A549 (cell line): ENCODE results near the gene CAPN2. TPM values are rescaled to one million over a fixed set of nuclear protein-coding genes. Genes with fewer than 3 reads are reported as not detected.

Experiments used
- ATAC-seq, 2 experiments: fragments of 200-7000 bp in 1 of 2; fragments of >200 bp in 1 of 2; cut with Nextera tagmentation in 1 of 2; cut with Tn5 transposase in 1 of 2; 3 replicates each; pipeline versions ENCODE4 v1.8.0 to v1.9.1; 2018 to 2020; ENCODE audit warnings: mild to moderate bottlenecking in 1 of 2, moderate library complexity in 1 of 2
- CTCF ChIA-PET: fragments of 300-600 bp; sonication (Branson Sonifier 250); formaldehyde crosslinking; extraction: SDS; loops from one replicate; lab custom pipeline; 2021; ENCODE audit warnings: antibody characterized with exemption, inconsistent platforms; lab: Yijun Ruan, JAX
- POLR2A ChIA-PET: fragments of 350-600 bp; formaldehyde crosslinking; extraction: SDS; loops from one replicate; lab custom pipeline; 2021; ENCODE audit warnings: antibody characterized with exemption, inconsistent platforms; lab: Yijun Ruan, JAX
- DNase-seq, 2 experiments: peaks; one replicate each; pipeline versions ENCODE4 v3.0.0 to v3.0.0-alpha.2; 2011 to 2016; ENCODE audit warnings: low read depth in 1 of 2, low spot score in 1 of 2
- FAIRE-seq: peaks from 2 replicates; lab custom pipeline; 2011; peaks lifted over from hg19 to GRCh38; lab: Jason Lieb, UNC
- H3K27ac ChIP-seq, 2 experiments: fragments of >200 bp; sonication (Bioruptor Twin); formaldehyde crosslinking; 3 replicates each; pipeline ENCODE4 v1.5.1; 2016 to 2017
- H3K4me1 ChIP-seq: fragments of >200 bp; sonication (Bioruptor Twin); formaldehyde crosslinking; 3 replicates; pipeline ENCODE4 v1.6.1; 2016
- H3K4me2 ChIP-seq: fragments of >200 bp; sonication (Bioruptor Twin); formaldehyde crosslinking; 3 replicates; pipeline ENCODE4 v1.6.1; 2016
- H3K4me3 ChIP-seq: fragments of >200 bp; sonication (Bioruptor Twin); formaldehyde crosslinking; 3 replicates; pipeline ENCODE4 v1.5.1; 2016
- H3K9me3 ChIP-seq: fragments of >200 bp; sonication (Bioruptor Twin); formaldehyde crosslinking; 3 replicates; pipeline ENCODE4 v1.6.1; 2016
- BCL3 ChIP-seq: fragments of >200 bp; sonication (Bioruptor Twin); formaldehyde crosslinking; IDR thresholded peaks from 3 replicates; pipeline ENCODE4 v1.6.1; 2016
- CEBPB ChIP-seq, 2 experiments: fragments of >200 bp in 1 of 2; sonication (Bioruptor Twin) in 1 of 2; formaldehyde crosslinking in 1 of 2; IDR thresholded peaks; 2 replicates each; pipeline ENCODE4 v1.6.1; 2012 to 2016
- EHF ChIP-seq: fragments of 250-450 bp; sonication (Bioruptor Pico); IDR thresholded peaks from 2 replicates; pipeline ENCODE4 v1.5.0; 2020; ENCODE audit warnings: mild to moderate bottlenecking
- EHMT2 ChIP-seq: fragments of 200-600 bp; sonication (generic); IDR thresholded peaks from 2 replicates; pipeline ENCODE4 v1.6.1; 2016; ENCODE audit warnings: antibody characterized with exemption, low read depth, mild to moderate bottlenecking, moderate library complexity
- FOSB ChIP-seq: fragments of 250-450 bp; sonication (Bioruptor Pico); IDR thresholded peaks from 2 replicates; pipeline ENCODE4 v1.5.0; 2020; ENCODE audit warnings: mild to moderate bottlenecking, moderate library complexity
- FOSL2 ChIP-seq, 2 experiments: fragments of 450-650 bp in 1 of 2; fragments of >200 bp in 1 of 2; sonication (Bioruptor Twin) in 1 of 2; formaldehyde crosslinking; IDR thresholded peaks; 2 replicates each; pipeline versions ENCODE4 v1.5.0 to v1.6.1; 2016 to 2020; ENCODE audit warnings: mild to moderate bottlenecking in 1 of 2, moderate library complexity in 1 of 2
- FOXS1 ChIP-seq: fragments of 250-450 bp; sonication (Bioruptor Pico); IDR thresholded peaks from 2 replicates; pipeline ENCODE4 v1.5.0; 2020; ENCODE audit warnings: mild to moderate bottlenecking, moderate library complexity
- GATA3 ChIP-seq: IDR thresholded peaks from 2 replicates; pipeline ENCODE4 v1.6.1; 2012; ENCODE audit warnings: borderline replicate concordance
- HDAC2 ChIP-seq: fragments of 200-600 bp; sonication (generic); IDR thresholded peaks from 2 replicates; pipeline ENCODE4 v1.6.1; 2016
- JUN ChIP-seq, 2 experiments: fragments of >200 bp; sonication (Bioruptor Twin); formaldehyde crosslinking; IDR thresholded peaks; 2 replicates in 1 of 2; 3 replicates in 1 of 2; pipeline ENCODE4 v1.6.1; 2016 to 2017
- JUNB ChIP-seq: fragments of >200 bp; sonication (Bioruptor Twin); formaldehyde crosslinking; IDR thresholded peaks from 2 replicates; pipeline ENCODE4 v1.6.1; 2016
- MAFK ChIP-seq: fragments of 450-650 bp; IDR thresholded peaks from 2 replicates; pipeline ENCODE4 v1.6.1; 2014; ENCODE audit not compliant: partially characterized antibody
- POLR2A ChIP-seq: IDR thresholded peaks from 2 replicates; pipeline ENCODE4 v1.6.1; 2012; ENCODE audit warnings: mild to moderate bottlenecking, low read length
- RAD21 ChIP-seq, 2 experiments: fragments of >200 bp in 1 of 2; sonication (Bioruptor Twin) in 1 of 2; formaldehyde crosslinking in 1 of 2; IDR thresholded peaks in 1 of 2; conservative IDR thresholded peaks in 1 of 2; 2 replicates in 1 of 2; 3 replicates in 1 of 2; pipeline ENCODE4 v1.6.1; 2012 to 2018; ENCODE audit warnings: inconsistent platforms in 1 of 2
- SMC3 ChIP-seq: fragments of >200 bp; sonication (Bioruptor Twin); formaldehyde crosslinking; IDR thresholded peaks from 3 replicates; pipeline ENCODE4 v1.6.1; 2018; ENCODE audit warnings: inconsistent platforms
- TFCP2L1 ChIP-seq: fragments of 250-450 bp; sonication (Bioruptor Pico); IDR thresholded peaks from 2 replicates; pipeline ENCODE4 v1.5.0; 2021; ENCODE audit warnings: mild to moderate bottlenecking
- WGBS: methylation state at CpG from one replicate; pipeline ENCODE4 v1.1.6; 2017; ENCODE audit errors: missing lambda C conversion rate; 5-methylcytosine and 5-hydroxymethylcytosine counted together
- polyA plus RNA-seq, 4 experiments: library from polyadenylated mRNA; depleted of rRNA in 3 of 4; stranded (reverse); fragments of >200 nt; fragmentation: RNase III in 1 of 4; extraction: RNeasy Plus Mini Kit Qiagen cat#74134 plus additional on column Dnase treatment in 1 of 4; gene quantifications; 2 replicates in 3 of 4; 3 replicates in 1 of 4; pipeline ENCODE4 v1.2.3, GENCODE V29; 2011 to 2017
- TF ChIP-seq, protein P1 (sequence below): fragments of 150-350 bp; IDR thresholded peaks from 2 replicates; pipeline ENCODE4 v1.6.1; 2014; ENCODE audit warnings: low read depth, mild to moderate bottlenecking, low read length
- TF ChIP-seq, protein P2 (sequence below): IDR thresholded peaks from 2 replicates; pipeline ENCODE4 v1.6.1; 2012

Gene CAPN2
- polyA plus RNA-seq, 2 of the 4 experiments (the other 2 are of a cell fraction) = 199 to 300 TPM

DNA sequence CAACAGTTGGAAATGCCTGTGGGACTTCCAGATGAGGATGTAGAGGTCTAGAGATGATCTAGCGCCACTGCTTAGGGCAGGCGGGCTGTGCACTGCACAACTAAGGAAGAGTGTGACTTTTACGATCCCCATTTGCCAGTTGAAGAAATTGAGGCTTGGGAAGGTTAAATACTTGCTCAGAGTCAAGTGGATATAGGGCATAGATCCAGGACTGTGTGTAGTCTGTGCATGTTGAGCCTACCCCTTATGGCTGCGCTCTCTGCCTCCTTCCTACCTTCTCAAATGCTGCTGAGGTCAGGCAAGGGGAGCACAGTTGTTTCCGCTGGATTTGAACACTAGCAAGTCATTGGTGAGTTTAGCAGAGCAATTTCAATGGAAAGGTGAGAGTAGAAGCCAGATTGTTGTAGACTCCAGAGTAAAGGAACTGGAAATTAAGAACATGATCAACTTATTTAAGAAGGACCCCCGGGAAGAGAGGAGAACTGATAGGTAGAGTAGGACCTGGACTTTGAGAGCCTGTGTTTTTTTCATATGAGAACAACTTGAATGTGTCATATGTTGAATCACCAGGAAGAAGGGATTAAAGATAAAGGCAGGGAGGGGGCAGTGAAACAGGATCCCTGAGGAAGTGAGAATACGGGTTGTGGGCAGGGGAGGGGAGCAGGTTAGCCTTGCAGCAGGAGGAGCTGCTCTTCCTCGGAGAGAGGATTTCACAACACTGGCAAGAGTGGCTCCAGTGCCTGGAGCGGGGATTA, 2.7 kb downstream of the CAPN2 start:
- Histone ChIP-seq H3K4me2 (peak overlapping the region; percentile 88), H3K9me3 (no peaks in the 10 kb centered on the region), H3K4me1 (peaks cover 84% of the 10 kb centered on the region), H3K27ac (peak overlapping the region; percentile 99), H3K4me3 (peak overlapping the region; percentile 88; the same call in 2 of the 3 replicates)
- ChIA-PET POLR2A (interaction anchor here (2.0 kb wide), 1 partner anchor 14 kb away, joined by 7 read pairs; no protein-coding TSS in a partner anchor), CTCF (interaction anchor here (1.0 to 7.1 kb wide), 3 partner anchors 9 to 97 kb away, joined by 3 to 84 read pairs (median 3); no protein-coding TSS in a partner anchor)
- 58% methylated on average over 9 of the region's 9 CpGs for WGBS
- TF ChIP-seq TFCP2L1 (CRISPR knock-in tag) = no peak
- 0 out of 5 replicates have a peak, but pooled peaks of 1 of the 2 experiments have one; percentile 14 for TF ChIP-seq RAD21 (conservative IDR thresholded peaks at IDR 0.05 in 1 of 2, IDR thresholded peaks at IDR 0.05 in 1 of 2)
- no peak for TF ChIP-seq HDAC2
- TF ChIP-seq FOSL2 (IDR thresholded peaks at IDR 0.05) = peak; percentile 53
- TF ChIP-seq FOSL2 (CRISPR knock-in tag; IDR thresholded peaks at IDR 0.05) = peak; percentile 66
- TF ChIP-seq MAFK = no peak
- TF ChIP-seq, protein P1, sequence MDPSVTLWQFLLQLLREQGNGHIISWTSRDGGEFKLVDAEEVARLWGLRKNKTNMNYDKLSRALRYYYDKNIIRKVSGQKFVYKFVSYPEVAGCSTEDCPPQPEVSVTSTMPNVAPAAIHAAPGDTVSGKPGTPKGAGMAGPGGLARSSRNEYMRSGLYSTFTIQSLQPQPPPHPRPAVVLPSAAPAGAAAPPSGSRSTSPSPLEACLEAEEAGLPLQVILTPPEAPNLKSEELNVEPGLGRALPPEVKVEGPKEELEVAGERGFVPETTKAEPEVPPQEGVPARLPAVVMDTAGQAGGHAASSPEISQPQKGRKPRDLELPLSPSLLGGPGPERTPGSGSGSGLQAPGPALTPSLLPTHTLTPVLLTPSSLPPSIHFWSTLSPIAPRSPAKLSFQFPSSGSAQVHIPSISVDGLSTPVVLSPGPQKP = no peak
- 0 out of 5 replicates have a peak, but pooled peaks of 1 of the 2 experiments have one; percentile 17 for TF ChIP-seq JUN (IDR thresholded peaks at IDR 0.05)
- no peak for TF ChIP-seq BCL3
- TF ChIP-seq EHF (CRISPR knock-in tag) = no peak
- peak; percentile 74 to 81; a peak in 3 of 4 replicates for TF ChIP-seq CEBPB (IDR thresholded peaks at IDR 0.05)
- no peak for TF ChIP-seq JUNB
- TF ChIP-seq FOXS1 = no peak
- TF ChIP-seq SMC3 = 0 out of 3 replicates have a peak, but pooled peaks have one; percentile 6
- TF ChIP-seq FOSB (CRISPR knock-in tag) = no peak
- DNase-seq (peak in 1 of 2 experiments; percentile 64), ATAC-seq (no peak; a peak in 1 of 6 replicates), FAIRE-seq (no peak)

- H3K4me1 ChIP-seq = peaks cover 84% of the 10 kb centered on the region
- DNase-seq = no peak
- peak overlapping the region; percentile 99 for H3K27ac ChIP-seq
- POLR2A ChIA-PET = interaction anchor here (2.0 kb wide), 1 partner anchor 15 kb away, joined by 7 read pairs; no protein-coding TSS in a partner anchor
- 77% methylated on average over 6 of the region's 6 CpGs for WGBS
- no peak for FAIRE-seq
- CTCF ChIA-PET = interaction anchor here (1.0 to 7.1 kb wide), 3 partner anchors 10 to 96 kb away, joined by 3 to 84 read pairs (median 3); no protein-coding TSS in a partner anchor
- no peak for ATAC-seq
- H3K4me3 ChIP-seq = peak overlapping the region; percentile 88; the same call in 2 of the 3 replicates
- no peak for TF ChIP-seq EHMT2
- TF ChIP-seq, protein P2, sequence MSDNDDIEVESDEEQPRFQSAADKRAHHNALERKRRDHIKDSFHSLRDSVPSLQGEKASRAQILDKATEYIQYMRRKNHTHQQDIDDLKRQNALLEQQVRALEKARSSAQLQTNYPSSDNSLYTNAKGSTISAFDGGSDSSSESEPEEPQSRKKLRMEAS = no peak
- TF ChIP-seq GATA3 = no peak
- TF ChIP-seq TFCP2L1 (CRISPR knock-in tag) = no peak
- TF ChIP-seq CEBPB (IDR thresholded peaks at IDR 0.05) = 0 out of 4 replicates have a peak, but pooled peaks of 1 of the 2 experiments have one; percentile 1
- TF ChIP-seq MAFK = no peak
- no peak for TF ChIP-seq POLR2A
- TF ChIP-seq FOSB (CRISPR knock-in tag) = no peak
- TF ChIP-seq SMC3 = no peak
- peak overlapping the region; percentile 88 for H3K4me2 ChIP-seq
- no peaks in the 10 kb centered on the region for H3K9me3 ChIP-seq
Observed at GRCh38 chr1:223715604-223716172, 3.3 kb downstream of the CAPN2 start.
